OCI-LY3 (cell line): Measurements from ENCODE around the gene BBS1.

Experiments
- CTCF ChIP-seq: fragments of 200-600, 300-600 bp; sonication (generic); IDR thresholded peaks from 2 replicates; pipeline ENCODE4 v1.5.1; 2014; ENCODE audit warnings: antibody characterized with exemption, low read length, low read depth
- EZH2phosphoT487 ChIP-seq: fragments of 200-600 bp; shearing (Covaris generic); IDR thresholded peaks from 2 replicates; pipeline ENCODE4 v1.6.1; 2018; ENCODE audit warnings: antibody characterized with exemption, mixed run types, low read depth

GRCh38 chr11:66488957-66489356, 21.5 kb upstream of the BBS1 start:
- TF ChIP-seq CTCF, result no peak
- TF ChIP-seq EZH2phosphoT487, result no peak
